ENCODE results near the gene CGB8.
"Not testable (repeated sequence)": the region's sequence is repeated elsewhere in the genome, so short reads cannot be mapped to it uniquely, and the experiment has no call there.

The CGB8 gene
- 0 reads per million in 2 donors for total RNA-seq

GRCh38 chr19:49049011-49049410, at the start of gene CGB8:
Gene CGB8 (minus strand): TSS chr19:49049111. CDS start chr19:49048739, 372 bp downstream.
- DNase-seq = not testable (repeated sequence)

- peak; percentile 44 to 82 (median 59) for DNase-seq
These were observed 48.8 kb upstream of the CGB8 start for GRCh38 chr19:49097453-49098288.

GRCh38 chr19:49094505-49095482, 45.9 kb upstream of the CGB8 start:
- DNase-seq = no peak

GRCh38 chr19:49092686-49093085, 43.8 kb upstream of the CGB8 start:
- no peak for DNase-seq

- no peak for DNase-seq
These were observed 42.6 kb upstream of the CGB8 start for GRCh38 chr19:49091391-49092038.

GRCh38 chr19:49086296-49086695, 37.4 kb upstream of the CGB8 start:
- no peak for DNase-seq

- no peak for DNase-seq
These were observed 36.9 kb upstream of the CGB8 start for GRCh38 chr19:49085868-49086232.

- peak; percentile 98 to 100 (median 99) for DNase-seq
These were observed 36.3 kb upstream of the CGB8 start, which contains the start of gene SNRNP70 for GRCh38 chr19:49085020-49085867. Gene SNRNP70 (plus strand): TSS chr19:49085451. CDS start chr19:49086415, 964 bp downstream.

GRCh38 chr19:49084206-49085019, 35.5 kb upstream of the CGB8 start:
- no peak for DNase-seq

GRCh38 chr19:49081273-49081672, 32.4 kb upstream of the CGB8 start:
- DNase-seq = no peak

- no peak for DNase-seq
These were observed 31.5 kb upstream of the CGB8 start for GRCh38 chr19:49080392-49080791.

GRCh38 chr19:49074869-49075268, 26.0 kb upstream of the CGB8 start:
- not testable (repeated sequence) for DNase-seq

- no peak for DNase-seq
These were observed 24.8 kb upstream of the CGB8 start for GRCh38 chr19:49073514-49074378.

- peak in 1 of 5 experiments; percentile 47 for DNase-seq
These were observed 23.1 kb upstream of the CGB8 start for GRCh38 chr19:49071860-49072547.

GRCh38 chr19:49070416-49070815, 21.5 kb upstream of the CGB8 start:
- DNase-seq = no peak

- no peak for DNase-seq
These were observed 20.1 kb upstream of the CGB8 start for GRCh38 chr19:49069026-49069425.

GRCh38 chr19:49067554-49067953, 18.6 kb upstream of the CGB8 start:
- DNase-seq = no peak

- no peak for DNase-seq
These were observed 17.1 kb upstream of the CGB8 start for GRCh38 chr19:49065905-49066512.
